Nephron (organoid): ENCODE results near the gene EFNA2.

Experiments
- H3K27ac Mint-ChIP-seq, 3 experiments: 2 replicates each; pipeline ENCODE4 v1.8.0; 2020; ENCODE audit warnings: mixed read lengths in 3 of 3, mild to moderate bottlenecking in 2 of 3, moderate library complexity in 1 of 3
- H3K27me3 Mint-ChIP-seq: 2 replicates; pipeline ENCODE4 v1.8.0; 2021; ENCODE audit warnings: low read depth, mild to moderate bottlenecking, moderate library complexity, mixed read lengths
- H3K36me3 Mint-ChIP-seq: 2 replicates; pipeline ENCODE4 v1.8.0; 2020; ENCODE audit warnings: low read depth, mixed read lengths
- H3K4me1 Mint-ChIP-seq: 2 replicates; pipeline ENCODE4 v1.8.0; 2020; ENCODE audit warnings: mixed read lengths
- H3K4me3 Mint-ChIP-seq, 3 experiments: 2 replicates each; pipeline ENCODE4 v1.8.0; 2020; ENCODE audit warnings: mild to moderate bottlenecking in 3 of 3, mixed read lengths in 3 of 3, moderate library complexity in 2 of 3
- H3K9me3 Mint-ChIP-seq: 2 replicates; pipeline ENCODE4 v1.8.0; 2020; ENCODE audit warnings: mixed read lengths
- CTCF ChIP-seq, 3 experiments: fragments of 200-600 bp; sonication (generic); IDR thresholded peaks; one replicate each; pipeline ENCODE4 v1.5.0; 2021; ENCODE audit warnings: antibody characterized with exemption in 3 of 3; ENCODE audit not compliant: unreplicated experiment in 3 of 3

Gene EFNA2

DNA sequence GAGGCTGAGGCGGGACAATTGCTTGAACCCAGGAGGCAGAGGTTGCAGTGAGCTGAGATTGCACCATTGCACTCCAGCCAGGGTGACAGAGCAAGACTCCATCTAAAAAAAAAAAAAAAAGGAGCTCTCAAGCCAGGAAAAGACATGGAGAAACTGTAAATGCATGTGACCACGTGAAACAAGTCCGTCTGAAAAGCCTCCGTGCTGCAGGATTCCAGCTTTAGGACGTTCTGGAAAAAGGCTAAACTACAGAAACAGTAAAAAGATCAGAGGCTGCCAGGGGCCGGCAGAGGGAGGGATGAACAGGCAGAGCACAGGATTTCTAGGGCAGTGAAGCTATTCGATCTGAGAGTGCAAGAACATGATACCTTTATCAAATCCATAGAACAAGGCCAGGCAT, 57.4 kb downstream of the EFNA2 start:
- peaks cover 5% of the 10 kb centered on the region for H3K4me1 Mint-ChIP-seq
- peak overlapping the region in 2 of 3 experiments; percentile 37 to 80 for H3K27ac Mint-ChIP-seq
- no peak overlapping the region for H3K4me3 Mint-ChIP-seq
- no peaks in the 10 kb centered on the region for H3K9me3 Mint-ChIP-seq
- no peak for TF ChIP-seq CTCF (IDR thresholded peaks at IDR 0.05; ENCODE audit: unreplicated experiment in 3 of 3)
- peaks cover 11% of the 10 kb centered on the region for H3K27me3 Mint-ChIP-seq
- no peaks in the 10 kb centered on the region for H3K36me3 Mint-ChIP-seq

- H3K4me3 Mint-ChIP-seq, result no peak overlapping the region
- no peak for TF ChIP-seq CTCF (IDR thresholded peaks at IDR 0.05; ENCODE audit: unreplicated experiment in 3 of 3)
- no peaks in the 10 kb centered on the region for H3K9me3 Mint-ChIP-seq
- H3K36me3 Mint-ChIP-seq, result no peaks in the 10 kb centered on the region
- H3K27me3 Mint-ChIP-seq, result peaks cover 7% of the 10 kb centered on the region
- peaks cover 6% of the 10 kb centered on the region for H3K4me1 Mint-ChIP-seq
- peak overlapping the region in 1 of 3 experiments; percentile 41 for H3K27ac Mint-ChIP-seq
These were observed 63.5 kb downstream of the EFNA2 start for GRCh38 chr19:1349211-1349610.

- no peak for TF ChIP-seq CTCF (IDR thresholded peaks at IDR 0.05; ENCODE audit: unreplicated experiment in 3 of 3)
- peak overlapping the region in 2 of 3 experiments; percentile 50 to 62 for H3K4me3 Mint-ChIP-seq
These were observed 65.2 kb downstream of the EFNA2 start for GRCh38 chr19:1350867-1351266.

More at GRCh38 chr19:1350867-1351266, 65.2 kb downstream of the EFNA2 start:
- H3K27ac Mint-ChIP-seq, result peak overlapping the region; percentile 45 to 83 (median 79)
- H3K4me1 Mint-ChIP-seq, result peaks cover 9% of the 10 kb centered on the region
- H3K9me3 Mint-ChIP-seq, result no peaks in the 10 kb centered on the region
- peaks cover 7% of the 10 kb centered on the region for H3K27me3 Mint-ChIP-seq
- no peaks in the 10 kb centered on the region for H3K36me3 Mint-ChIP-seq
